GM04504 (cell line): Measurements from ENCODE around the gene ANKH.

Experiments used
- DNase-seq: peaks from one replicate; pipeline ENCODE4 v3.0.0-alpha.2; 2012; ENCODE audit warnings: low read depth

ANKH gene

DNA sequence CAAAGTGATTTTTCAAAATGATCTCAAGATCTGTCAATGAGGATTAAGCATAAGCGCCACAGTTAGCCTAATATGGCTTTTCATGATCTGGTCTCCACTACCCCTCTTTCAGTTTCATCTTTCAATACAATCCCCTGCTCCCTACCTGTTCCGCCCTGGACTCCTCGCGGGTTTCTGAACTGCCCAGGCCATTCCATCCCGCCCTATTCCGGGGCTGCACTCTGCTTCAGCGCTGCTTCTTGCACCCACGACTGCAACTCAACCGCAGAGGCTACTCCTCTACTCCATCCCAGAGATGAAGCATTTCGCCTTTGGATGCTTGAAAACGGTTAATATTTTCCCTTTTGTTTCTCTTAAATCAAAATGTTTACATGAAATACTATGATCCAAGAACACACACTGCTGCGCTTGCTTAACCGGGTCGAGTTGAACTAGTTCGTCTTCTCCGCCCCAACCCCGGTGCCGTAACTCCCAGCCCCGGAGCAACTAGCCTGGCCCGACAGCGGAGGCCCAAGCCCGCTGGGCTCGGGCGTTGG is 207.8 kb downstream of the ANKH start:
- DNase-seq: no peak

DNA sequence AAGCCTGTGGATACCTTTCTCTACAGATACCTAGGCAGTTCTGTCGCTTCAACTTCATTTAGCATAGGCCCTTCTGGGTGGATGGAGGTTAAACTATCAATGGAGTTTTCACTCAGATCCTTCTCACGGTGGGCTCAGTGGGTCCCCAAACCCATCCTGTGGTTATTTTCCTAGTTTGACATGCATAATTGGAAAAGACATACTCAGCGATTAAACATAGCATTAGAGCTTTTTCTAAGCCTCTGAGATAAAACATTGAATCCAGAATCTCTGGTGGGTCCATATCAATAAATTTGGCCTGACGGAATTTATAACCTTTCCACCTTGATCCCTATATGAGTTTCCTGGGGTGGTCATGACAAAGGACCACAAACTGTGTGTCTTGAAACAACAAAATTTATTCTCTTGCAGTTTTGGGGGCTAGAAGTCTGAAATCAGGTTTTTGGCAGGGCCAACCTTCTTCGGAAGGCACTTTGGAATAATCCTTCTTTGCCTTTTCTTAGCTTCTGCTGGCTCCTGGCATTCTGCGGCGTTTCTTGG is 208.8 kb downstream of the ANKH start:
- no peak for DNase-seq

DNA sequence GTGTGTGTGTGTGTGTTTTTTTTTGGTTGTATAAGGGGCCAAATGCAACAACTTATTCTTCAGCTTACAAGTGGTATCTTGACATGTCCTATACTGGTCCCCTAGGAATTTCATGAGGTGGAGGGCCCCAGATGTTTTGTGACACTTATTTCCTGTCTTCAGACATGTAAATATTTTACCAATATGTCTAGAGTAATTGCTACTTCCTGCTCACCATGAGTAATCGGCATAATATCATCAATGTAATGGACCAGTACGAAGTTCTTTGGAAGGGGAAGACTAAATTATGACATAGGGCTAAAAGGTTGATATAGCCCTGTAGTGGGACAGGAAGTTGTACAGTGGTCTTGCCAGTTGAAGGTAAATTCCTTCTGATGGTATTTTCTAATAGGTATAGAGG is 210.7 kb downstream of the ANKH start:
- no peak for DNase-seq

DNA sequence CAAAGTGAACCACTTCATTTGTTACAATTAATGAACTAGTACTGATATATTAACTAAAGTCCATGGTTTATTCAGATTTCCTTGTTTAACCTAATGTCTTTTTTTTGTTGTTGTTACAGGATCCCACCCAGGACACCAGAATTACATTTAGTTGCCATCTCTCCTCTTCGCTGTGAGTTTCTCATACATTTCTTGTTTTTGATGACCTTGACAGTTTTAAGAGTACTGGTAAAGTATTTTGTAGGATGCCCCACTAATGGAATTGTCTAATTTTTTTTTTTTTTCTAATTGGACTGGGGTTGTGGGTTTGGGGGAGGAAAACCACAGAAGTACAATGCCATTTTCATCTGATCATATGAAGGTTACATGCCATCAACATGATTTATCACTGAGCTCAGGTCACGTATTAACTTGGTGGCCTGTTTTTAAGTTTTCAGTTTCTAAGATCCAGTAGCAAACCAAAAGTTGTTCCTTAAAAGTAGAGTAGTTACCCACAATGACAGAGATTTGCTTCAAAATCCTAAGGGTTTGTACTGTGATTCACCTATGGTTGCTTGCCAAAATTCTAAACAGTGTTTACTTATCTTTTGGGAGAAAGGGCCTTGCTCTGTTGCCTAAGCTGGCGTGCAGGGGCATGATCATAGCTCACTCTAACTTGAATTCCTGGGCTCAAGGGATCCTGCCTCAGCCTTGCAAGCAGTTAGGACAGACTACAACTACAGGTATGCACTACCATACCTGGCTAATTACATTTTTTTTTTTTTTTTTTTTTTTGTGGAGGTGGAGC is 211.6 kb downstream of the ANKH start:
- DNase-seq: peak; percentile 27

DNA sequence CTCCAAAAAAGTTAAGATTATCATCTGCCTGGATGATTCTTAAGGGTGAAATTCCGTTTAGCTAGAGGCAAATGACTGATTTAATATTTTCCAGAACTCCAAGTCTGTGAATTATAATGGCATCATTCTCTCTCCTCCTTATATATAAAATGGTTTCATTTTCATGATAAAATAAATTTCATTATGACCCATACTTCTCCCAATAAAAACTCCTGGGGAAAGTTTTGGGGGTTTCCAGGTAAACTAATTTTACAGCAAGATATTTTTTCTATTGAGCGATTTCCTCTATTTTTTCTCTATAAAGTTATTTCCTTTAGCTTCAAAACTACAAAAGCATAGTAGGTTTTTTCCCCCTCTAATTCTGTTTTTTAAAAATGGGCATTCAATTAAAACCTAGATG is 214.7 kb downstream of the ANKH start:
- DNase-seq: no peak

DNA sequence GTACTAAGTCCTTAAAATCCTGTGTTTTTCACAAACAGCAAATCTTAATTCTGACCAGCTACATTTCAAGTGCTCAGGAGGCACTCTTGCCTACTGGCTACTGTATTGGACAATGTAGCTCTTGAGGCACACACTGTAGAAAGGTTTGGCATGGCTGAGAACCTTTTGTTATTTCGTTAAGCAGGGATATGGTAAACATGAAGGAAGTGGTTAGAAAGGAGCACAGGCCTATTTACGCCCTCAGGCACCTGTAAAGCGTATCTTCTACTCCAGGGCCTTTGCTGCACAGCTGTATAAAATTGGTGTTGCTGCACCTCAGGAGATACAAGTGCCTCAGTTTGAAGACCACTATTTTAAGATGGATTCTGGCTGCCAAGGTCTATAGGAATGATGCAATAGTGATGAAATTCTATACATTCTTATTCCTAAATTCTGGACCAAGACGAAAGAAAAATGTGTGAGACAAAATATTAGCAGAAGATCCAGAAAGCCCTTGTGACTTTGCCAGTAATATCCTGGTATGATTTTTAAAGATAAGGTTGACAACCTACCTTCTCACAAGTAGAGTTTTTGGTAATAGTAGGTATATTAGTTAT is 216.3 kb downstream of the ANKH start:
- DNase-seq: no peak
